ENCODE data around the gene NOD1.

NOD1 gene

DNA sequence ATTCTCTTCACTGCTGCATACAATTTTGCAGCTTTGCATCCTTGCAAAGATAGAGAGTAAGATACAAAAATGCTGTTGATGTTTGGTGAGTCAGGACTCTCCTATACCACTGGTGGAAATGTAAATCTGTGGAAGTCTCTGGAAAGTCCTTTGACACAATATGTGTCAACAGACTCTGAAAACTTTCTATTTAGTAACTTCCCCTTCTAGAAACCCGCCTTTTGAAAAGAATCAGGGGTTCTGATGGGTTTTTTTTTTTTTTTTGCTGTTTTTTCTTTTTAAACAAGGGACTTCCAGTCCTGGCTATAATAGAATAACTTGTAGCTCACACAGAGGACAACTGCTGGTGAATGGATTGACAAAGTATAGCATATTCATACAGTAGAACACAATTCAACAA lies 16.4 kb downstream of the NOD1 start:
- Histone ChIP-seq H3K4me3 (ENCODE audit: low read depth in 1 of 2, low read length in 2 of 2) (no peak overlapping the region), H2AFZ (ENCODE audit: low read depth, low read length) (no peak overlapping the region), H3K9ac (ENCODE audit: low read depth, low read length) (no peak overlapping the region), H3K79me2 (ENCODE audit: insufficient read depth, low read length) (peaks cover 27% of the 10 kb centered on the region), H3K27me3 (ENCODE audit: insufficient read depth, low read length, poor library complexity) (no peaks in the 10 kb centered on the region), H3K9me3 (ENCODE audit: insufficient read depth, low read length, severe bottlenecking) (no peaks in the 10 kb centered on the region), H3K4me2 (ENCODE audit: insufficient read depth, low read length) (no peak overlapping the region), H3K36me3 (ENCODE audit: insufficient read depth, low read length) (peaks cover 11% of the 10 kb centered on the region), H3K4me1 (ENCODE audit: insufficient read depth, low read length) (no peaks in the 10 kb centered on the region), H4K20me1 (ENCODE audit: insufficient read depth, low read length) (peaks cover 16% of the 10 kb centered on the region), H3K27ac (ENCODE audit: low read length) (no peak overlapping the region)
- no peak for TF ChIP-seq EZH2 (IDR thresholded peaks at IDR 0.05; ENCODE audit: borderline replicate concordance, low read depth, low read length, severe bottlenecking)
- TF ChIP-seq, protein P1, sequence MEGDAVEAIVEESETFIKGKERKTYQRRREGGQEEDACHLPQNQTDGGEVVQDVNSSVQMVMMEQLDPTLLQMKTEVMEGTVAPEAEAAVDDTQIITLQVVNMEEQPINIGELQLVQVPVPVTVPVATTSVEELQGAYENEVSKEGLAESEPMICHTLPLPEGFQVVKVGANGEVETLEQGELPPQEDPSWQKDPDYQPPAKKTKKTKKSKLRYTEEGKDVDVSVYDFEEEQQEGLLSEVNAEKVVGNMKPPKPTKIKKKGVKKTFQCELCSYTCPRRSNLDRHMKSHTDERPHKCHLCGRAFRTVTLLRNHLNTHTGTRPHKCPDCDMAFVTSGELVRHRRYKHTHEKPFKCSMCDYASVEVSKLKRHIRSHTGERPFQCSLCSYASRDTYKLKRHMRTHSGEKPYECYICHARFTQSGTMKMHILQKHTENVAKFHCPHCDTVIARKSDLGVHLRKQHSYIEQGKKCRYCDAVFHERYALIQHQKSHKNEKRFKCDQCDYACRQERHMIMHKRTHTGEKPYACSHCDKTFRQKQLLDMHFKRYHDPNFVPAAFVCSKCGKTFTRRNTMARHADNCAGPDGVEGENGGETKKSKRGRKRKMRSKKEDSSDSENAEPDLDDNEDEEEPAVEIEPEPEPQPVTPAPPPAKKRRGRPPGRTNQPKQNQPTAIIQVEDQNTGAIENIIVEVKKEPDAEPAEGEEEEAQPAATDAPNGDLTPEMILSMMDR (IDR thresholded peaks at IDR 0.05; ENCODE audit: borderline replicate concordance, extremely low read depth, low read length, poor library complexity, severe bottlenecking), result no peak
- ATAC-seq (ENCODE audit: insufficient read depth, low read depth), result no peak
- no peak for DNase-seq

- H3K36me3 ChIP-seq (ENCODE audit: insufficient read depth, low read length), result peaks cover 30% of the 10 kb centered on the region
- no peak overlapping the region for H3K27ac ChIP-seq (ENCODE audit: low read length)
- H3K27me3 ChIP-seq (ENCODE audit: insufficient read depth, low read length, poor library complexity), result no peaks in the 10 kb centered on the region
- no peak overlapping the region for H3K4me3 ChIP-seq (ENCODE audit: low read depth in 1 of 2, low read length in 2 of 2)
- H3K9me3 ChIP-seq (ENCODE audit: insufficient read depth, low read length, severe bottlenecking), result no peaks in the 10 kb centered on the region
- no peak overlapping the region for H2AFZ ChIP-seq (ENCODE audit: low read depth, low read length)
- TF ChIP-seq EZH2 (IDR thresholded peaks at IDR 0.05; ENCODE audit: borderline replicate concordance, low read depth, low read length, severe bottlenecking), result no peak
- TF ChIP-seq, protein P1 (IDR thresholded peaks at IDR 0.05; ENCODE audit: borderline replicate concordance, extremely low read depth, low read length, poor library complexity, severe bottlenecking), result no peak
- H3K4me2 ChIP-seq (ENCODE audit: insufficient read depth, low read length), result no peak overlapping the region
- H3K79me2 ChIP-seq (ENCODE audit: insufficient read depth, low read length), result peaks cover 16% of the 10 kb centered on the region
- DNase-seq (no peak), ATAC-seq (ENCODE audit: insufficient read depth, low read depth) (no peak)
- H3K9ac ChIP-seq (ENCODE audit: low read depth, low read length), result no peak overlapping the region
- H3K4me1 ChIP-seq (ENCODE audit: insufficient read depth, low read length), result no peaks in the 10 kb centered on the region
- peaks cover 12% of the 10 kb centered on the region for H4K20me1 ChIP-seq (ENCODE audit: insufficient read depth, low read length)
Measured at GRCh38 chr7:30460246-30460633, 18.3 kb downstream of the NOD1 start.

DNA sequence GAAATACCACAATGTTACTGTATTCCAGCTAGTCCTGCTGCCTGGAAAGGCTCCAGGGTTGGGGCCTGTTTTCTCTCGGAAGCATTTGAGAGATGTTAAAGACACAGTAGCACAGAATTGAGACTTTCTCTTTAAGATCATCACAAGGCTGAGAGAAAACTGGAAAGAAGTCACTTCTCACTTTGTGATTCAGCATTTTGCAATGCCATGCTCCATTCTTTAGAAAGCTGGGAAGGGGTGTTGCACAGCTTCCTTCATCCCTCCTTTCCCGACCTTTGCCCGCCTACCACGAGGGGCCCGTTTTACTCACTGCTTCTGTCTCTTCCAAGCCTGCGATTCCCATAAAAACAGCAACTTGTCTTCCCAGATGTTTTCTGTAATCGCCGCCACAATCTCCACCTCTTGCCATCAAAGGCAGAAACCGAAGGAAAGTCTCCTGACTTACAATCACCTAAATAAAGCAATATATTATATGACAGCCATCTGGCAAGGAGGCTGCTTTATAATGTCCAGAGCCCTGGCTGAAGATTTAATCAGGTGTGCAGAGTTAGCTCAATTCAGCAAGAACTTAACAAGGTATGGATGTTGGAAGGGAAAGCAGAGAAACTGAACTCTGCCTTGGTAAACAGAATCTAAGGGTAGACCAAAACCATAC lies 18.9 kb downstream of the NOD1 start:
- H3K9me3 ChIP-seq (ENCODE audit: insufficient read depth, low read length, severe bottlenecking), result no peaks in the 10 kb centered on the region
- DNase-seq (no peak), ATAC-seq (ENCODE audit: insufficient read depth, low read depth) (no peak)
- H3K79me2 ChIP-seq (ENCODE audit: insufficient read depth, low read length), result peaks cover 11% of the 10 kb centered on the region
- H3K27me3 ChIP-seq (ENCODE audit: insufficient read depth, low read length, poor library complexity), result no peaks in the 10 kb centered on the region
- peaks cover 35% of the 10 kb centered on the region for H3K36me3 ChIP-seq (ENCODE audit: insufficient read depth, low read length)
- no peaks in the 10 kb centered on the region for H3K4me1 ChIP-seq (ENCODE audit: insufficient read depth, low read length)
- no peak overlapping the region for H2AFZ ChIP-seq (ENCODE audit: low read depth, low read length)
- peaks cover 8% of the 10 kb centered on the region for H4K20me1 ChIP-seq (ENCODE audit: insufficient read depth, low read length)
- H3K4me3 ChIP-seq (ENCODE audit: low read depth in 1 of 2, low read length in 2 of 2), result no peak overlapping the region
- H3K27ac ChIP-seq (ENCODE audit: low read length), result no peak overlapping the region
- no peak overlapping the region for H3K4me2 ChIP-seq (ENCODE audit: insufficient read depth, low read length)
- H3K9ac ChIP-seq (ENCODE audit: low read depth, low read length), result no peak overlapping the region
- no peak for TF ChIP-seq EZH2 (IDR thresholded peaks at IDR 0.05; ENCODE audit: borderline replicate concordance, low read depth, low read length, severe bottlenecking)
- TF ChIP-seq, protein P1 (IDR thresholded peaks at IDR 0.05; ENCODE audit: borderline replicate concordance, extremely low read depth, low read length, poor library complexity, severe bottlenecking), result no peak
